Calu3 (cell line): ENCODE data around the gene SLIT1. TPM values are rescaled to one million over a fixed set of nuclear protein-coding genes. Genes with fewer than 3 reads are reported as not detected.

Source experiments
- BruUV-seq: library from RNA; stranded (reverse); fragments of 400-500 nt; replicated peaks from 2 replicates; lab custom pipeline; 2021; lab: Mats Ljungman, UMichigan
- CTCF ChIA-PET: fragments of 300-600 bp; sonication (Branson Sonifier 250); formaldehyde crosslinking; loops from one replicate; lab custom pipeline; 2022; ENCODE audit warnings: antibody characterized with exemption; lab: Charles Lee
- DNase-seq: peaks from one replicate; pipeline ENCODE4 v3.0.0; 2022
- H3K27ac Mint-ChIP-seq: one replicate; pipeline ENCODE4 v1.8.0; 2022; ENCODE audit warnings: mixed read lengths; ENCODE audit not compliant: unreplicated experiment
- H3K27me3 Mint-ChIP-seq: one replicate; pipeline ENCODE4 v1.8.0; 2022; ENCODE audit warnings: mixed read lengths; ENCODE audit not compliant: unreplicated experiment
- H3K36me3 Mint-ChIP-seq: one replicate; pipeline ENCODE4 v1.8.0; 2022; ENCODE audit warnings: mild to moderate bottlenecking, moderate library complexity, mixed read lengths; ENCODE audit not compliant: insufficient read depth, unreplicated experiment
- H3K4me1 Mint-ChIP-seq: one replicate; pipeline ENCODE4 v1.8.0; 2022; ENCODE audit warnings: mild to moderate bottlenecking, low read depth, mixed read lengths; ENCODE audit not compliant: unreplicated experiment
- H3K4me3 Mint-ChIP-seq: one replicate; pipeline ENCODE4 v1.8.0; 2022; ENCODE audit warnings: mild to moderate bottlenecking, low read depth, moderate library complexity, mixed read lengths; ENCODE audit not compliant: unreplicated experiment
- H3K9me3 Mint-ChIP-seq: one replicate; pipeline ENCODE4 v1.8.0; 2022; ENCODE audit warnings: low read depth, mixed read lengths; ENCODE audit not compliant: unreplicated experiment
- intact Hi-C: fragments of 100-400 bp; cut with micrococcal nuclease; formaldehyde crosslinking; loops from one replicate; pipeline ENCODE4 v1.10.0; 2022; ENCODE audit not compliant: unreplicated experiment
- total RNA-seq: library from RNA; stranded (reverse); gene quantifications from 2 replicates; pipeline ENCODE4 v1.2.3, GENCODE V29; 2022
- TF ChIP-seq, protein P1 (sequence below): fragments of 200-600 bp; IDR thresholded peaks from one replicate; pipeline ENCODE4 v1.8.0; 2022; ENCODE audit warnings: antibody characterized with exemption; ENCODE audit not compliant: unreplicated experiment

The SLIT1 gene
- total RNA-seq, 1 experiment from 2014 or later = not detected

DNA sequence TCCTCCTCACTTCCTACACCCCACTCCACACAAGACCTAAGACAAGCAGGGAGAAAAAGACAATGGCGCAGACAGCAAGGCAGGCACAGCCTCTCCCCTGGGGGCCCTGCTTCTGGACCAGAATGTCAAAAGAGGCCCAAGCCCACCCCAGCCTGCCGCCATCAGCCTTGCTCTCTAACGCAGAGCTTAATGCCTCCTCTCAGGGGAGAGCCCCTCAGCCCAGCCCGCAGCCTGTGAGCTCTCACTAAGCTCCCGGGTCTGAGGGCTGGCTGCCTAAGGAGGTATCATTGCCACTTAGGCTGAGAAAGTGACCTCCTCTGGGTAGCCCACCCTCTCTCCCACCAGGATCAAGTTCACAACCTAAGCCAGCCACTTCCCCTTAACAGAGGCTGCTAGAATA, 16.7 kb downstream of the SLIT1 start:
- CTCF ChIA-PET = no interaction called here
- no peak for DNase-seq
- Mint-ChIP-seq H3K4me1 (no peaks in the 10 kb centered on the region), H3K27ac (no peak overlapping the region), H3K4me3 (no peak overlapping the region), H3K27me3 (peaks cover 85% of the 10 kb centered on the region), H3K36me3 (no peaks in the 10 kb centered on the region), H3K9me3 (no peaks in the 10 kb centered on the region)
- TF ChIP-seq, protein P1, sequence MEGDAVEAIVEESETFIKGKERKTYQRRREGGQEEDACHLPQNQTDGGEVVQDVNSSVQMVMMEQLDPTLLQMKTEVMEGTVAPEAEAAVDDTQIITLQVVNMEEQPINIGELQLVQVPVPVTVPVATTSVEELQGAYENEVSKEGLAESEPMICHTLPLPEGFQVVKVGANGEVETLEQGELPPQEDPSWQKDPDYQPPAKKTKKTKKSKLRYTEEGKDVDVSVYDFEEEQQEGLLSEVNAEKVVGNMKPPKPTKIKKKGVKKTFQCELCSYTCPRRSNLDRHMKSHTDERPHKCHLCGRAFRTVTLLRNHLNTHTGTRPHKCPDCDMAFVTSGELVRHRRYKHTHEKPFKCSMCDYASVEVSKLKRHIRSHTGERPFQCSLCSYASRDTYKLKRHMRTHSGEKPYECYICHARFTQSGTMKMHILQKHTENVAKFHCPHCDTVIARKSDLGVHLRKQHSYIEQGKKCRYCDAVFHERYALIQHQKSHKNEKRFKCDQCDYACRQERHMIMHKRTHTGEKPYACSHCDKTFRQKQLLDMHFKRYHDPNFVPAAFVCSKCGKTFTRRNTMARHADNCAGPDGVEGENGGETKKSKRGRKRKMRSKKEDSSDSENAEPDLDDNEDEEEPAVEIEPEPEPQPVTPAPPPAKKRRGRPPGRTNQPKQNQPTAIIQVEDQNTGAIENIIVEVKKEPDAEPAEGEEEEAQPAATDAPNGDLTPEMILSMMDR = no peak
- BruUV-seq = no TSS peak
- intact Hi-C loops = no loop called here

DNA sequence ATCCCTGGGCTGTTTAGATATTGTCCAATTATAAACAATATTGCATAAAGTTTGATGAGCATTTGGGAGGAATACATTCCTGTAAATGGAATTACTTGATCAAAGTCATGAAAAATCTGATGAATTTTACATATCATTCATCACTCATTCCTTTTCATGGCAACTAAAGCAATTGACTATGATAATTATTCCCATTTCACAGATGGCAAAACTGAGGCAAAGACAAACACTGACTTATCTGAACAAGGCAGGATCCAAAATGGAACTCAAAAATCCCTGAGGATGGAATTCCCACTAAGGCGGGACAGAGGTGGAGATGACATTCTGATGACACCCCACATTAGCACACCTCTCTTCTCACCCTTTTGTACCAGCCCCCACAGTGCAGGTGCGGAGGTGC, 17.1 kb downstream of the SLIT1 start:
- H3K27me3 Mint-ChIP-seq = peaks cover 85% of the 10 kb centered on the region
- BruUV-seq = no TSS peak
- no peak overlapping the region for H3K4me3 Mint-ChIP-seq
- H3K4me1 Mint-ChIP-seq = no peaks in the 10 kb centered on the region
- TF ChIP-seq, protein P1 = no peak
- H3K36me3 Mint-ChIP-seq = no peaks in the 10 kb centered on the region
- CTCF ChIA-PET = no interaction called here
- H3K9me3 Mint-ChIP-seq = no peaks in the 10 kb centered on the region
- intact Hi-C loops = no loop called here
- DNase-seq = no peak
- no peak overlapping the region for H3K27ac Mint-ChIP-seq

DNA sequence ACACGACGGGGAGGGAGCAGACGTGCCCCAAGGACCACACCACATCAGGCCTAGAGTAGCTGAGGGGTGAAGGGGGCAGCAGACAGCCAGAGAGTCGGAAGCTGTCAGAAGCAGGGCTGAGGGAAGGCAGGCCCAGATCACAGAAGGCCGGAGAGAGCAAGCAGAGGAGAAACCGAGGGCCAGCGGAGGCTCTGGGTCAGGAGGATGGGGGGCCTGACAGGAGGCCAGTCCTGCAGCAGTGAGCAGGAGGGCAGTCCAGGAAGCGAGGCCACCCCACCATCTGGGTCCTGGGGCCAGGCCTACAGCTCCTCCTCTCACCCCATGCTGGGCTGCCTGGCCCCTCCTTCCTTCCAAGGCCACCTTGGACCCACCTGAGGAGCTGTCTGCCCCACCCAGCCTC, 20.3 kb downstream of the SLIT1 start:
- CTCF ChIA-PET = no interaction called here
- Mint-ChIP-seq H3K27ac (no peak overlapping the region), H3K4me1 (no peaks in the 10 kb centered on the region), H3K36me3 (no peaks in the 10 kb centered on the region), H3K27me3 (peaks cover 58% of the 10 kb centered on the region), H3K9me3 (no peaks in the 10 kb centered on the region), H3K4me3 (no peak overlapping the region)
- intact Hi-C loops = no loop called here
- BruUV-seq = no TSS peak
- TF ChIP-seq, protein P1 = no peak
- DNase-seq = no peak

DNA sequence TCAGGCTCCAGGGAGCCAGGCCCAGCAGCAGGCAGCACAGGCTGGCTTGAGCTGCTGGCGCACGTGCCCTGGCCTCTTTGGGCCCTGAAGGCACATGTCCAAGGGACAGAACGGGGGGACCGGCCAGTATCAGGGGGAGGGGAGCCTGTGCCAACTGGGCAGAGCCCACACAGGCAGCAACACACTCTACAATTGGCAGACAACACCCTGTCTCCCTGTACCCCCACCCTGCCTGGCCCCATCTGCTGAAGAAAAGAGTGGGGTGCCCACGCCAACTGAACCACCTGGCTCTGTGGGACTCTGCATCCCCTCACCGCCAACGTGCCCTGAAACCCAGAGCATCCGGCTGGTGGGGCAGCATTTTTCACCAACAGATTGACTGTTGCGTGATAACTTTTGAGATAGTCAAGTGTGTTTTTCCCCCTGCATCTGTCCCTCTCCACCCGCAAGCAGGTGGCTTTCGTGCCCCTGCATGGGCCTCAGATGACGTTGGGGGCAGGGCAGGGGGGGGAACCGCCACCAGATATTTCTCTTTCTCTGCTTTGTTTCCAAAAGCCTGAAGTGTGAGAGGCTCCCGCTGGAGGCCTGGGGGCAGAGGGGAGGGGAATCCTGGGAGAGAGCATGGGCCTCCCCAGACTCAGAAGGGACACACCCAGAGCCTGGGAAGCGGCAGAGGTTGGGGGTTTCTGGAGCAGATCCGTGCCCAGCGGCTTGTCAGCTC, 21.8 kb downstream of the SLIT1 start:
- BruUV-seq = no TSS peak
- Mint-ChIP-seq H3K4me3 (no peak overlapping the region), H3K9me3 (no peaks in the 10 kb centered on the region), H3K4me1 (no peaks in the 10 kb centered on the region), H3K27me3 (peaks cover 56% of the 10 kb centered on the region), H3K36me3 (no peaks in the 10 kb centered on the region), H3K27ac (no peak overlapping the region)
- intact Hi-C loops = no loop called here
- CTCF ChIA-PET = no interaction called here
- TF ChIP-seq, protein P1 = no peak
- DNase-seq = no peak
